ENCODE measurements around the gene TBC1D9B.

The TBC1D9B gene

GRCh38 chr5:179887095-179887494 lies 20.6 kb downstream of the TBC1D9B start:
- Histone ChIP-seq H3K4me1 (no peaks in the 10 kb centered on the region), H3K27me3 (no peaks in the 10 kb centered on the region), H3K36me3 (peaks cover 31% of the 10 kb centered on the region), H3K9me3 (peaks cover 11% of the 10 kb centered on the region), H3K4me3 (ENCODE audit: low read depth, low read length) (no peak overlapping the region)
- no peak for DNase-seq
- no peak for TF ChIP-seq CTCF (IDR thresholded peaks at IDR 0.05; ENCODE audit: low read depth, low read length)

DNA sequence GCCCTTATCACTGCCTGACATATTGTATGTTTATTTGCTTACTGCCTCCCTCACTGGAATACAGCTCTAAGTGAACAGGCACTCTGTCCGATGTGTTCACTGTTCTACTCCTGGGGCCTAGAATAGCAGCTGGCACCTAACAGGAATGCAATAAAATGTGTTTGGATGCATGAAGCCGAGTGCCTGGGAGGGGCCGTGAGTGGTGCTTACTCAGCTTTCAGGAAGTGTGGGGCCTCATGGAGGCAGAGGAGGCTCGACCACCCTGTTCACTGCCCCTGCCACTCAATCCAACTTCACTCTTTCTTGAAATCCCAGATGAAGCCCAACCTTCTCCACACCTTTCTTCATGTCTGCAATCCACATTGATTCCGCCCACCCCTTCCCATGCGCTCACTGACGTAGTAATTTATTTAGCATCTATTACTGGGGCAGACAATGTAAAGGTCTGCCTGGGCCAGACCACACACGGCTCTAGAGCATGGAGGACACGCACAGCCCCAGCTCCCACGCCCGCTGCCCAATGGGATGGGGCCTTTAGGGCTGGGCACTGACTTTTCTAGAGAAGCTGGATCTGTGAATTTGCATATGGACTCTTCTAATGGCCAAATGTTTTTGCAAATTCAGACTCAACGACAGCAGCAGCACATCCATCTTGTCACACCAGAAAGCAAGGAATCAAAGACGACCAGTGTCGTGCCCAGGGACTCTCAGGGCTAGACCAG lies 21.3 kb downstream of the TBC1D9B start:
- no peaks in the 10 kb centered on the region for H3K4me1 ChIP-seq
- no peak for DNase-seq
- peaks cover 12% of the 10 kb centered on the region for H3K9me3 ChIP-seq
- H3K36me3 ChIP-seq: peaks cover 28% of the 10 kb centered on the region
- H3K27me3 ChIP-seq: no peaks in the 10 kb centered on the region
- H3K4me3 ChIP-seq (ENCODE audit: low read depth, low read length): no peak overlapping the region
- no peak for TF ChIP-seq CTCF (IDR thresholded peaks at IDR 0.05; ENCODE audit: low read depth, low read length)

DNA sequence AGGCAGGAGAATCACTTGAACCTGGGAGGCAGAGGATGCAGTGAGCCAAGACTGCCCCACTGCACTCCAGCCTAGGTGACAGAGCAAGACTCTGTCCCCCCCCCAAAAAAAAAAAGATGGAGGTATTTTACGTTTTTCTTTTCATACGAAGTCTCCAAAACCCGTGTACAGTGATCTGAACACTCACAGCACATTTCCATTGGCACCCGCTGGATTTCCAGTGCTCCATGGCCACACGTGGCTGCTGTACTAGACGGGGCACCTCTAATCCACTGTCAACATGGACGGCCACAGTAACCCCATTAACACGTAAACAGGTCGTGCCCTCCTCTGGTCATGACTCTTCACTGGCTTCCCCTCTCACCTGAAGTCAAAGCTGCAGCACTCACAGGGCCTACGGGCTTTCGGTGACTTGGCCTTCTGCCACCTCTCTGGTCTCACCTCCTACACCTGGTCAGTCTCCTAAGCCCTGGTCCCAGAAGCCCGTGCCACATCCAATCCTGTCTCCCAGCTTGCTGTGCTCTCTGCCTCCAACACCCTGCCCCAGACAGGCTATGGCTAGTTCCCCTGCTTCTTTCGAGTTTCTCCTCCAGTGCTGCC lies 22.1 kb downstream of the TBC1D9B start:
- DNase-seq: no peak
- Histone ChIP-seq H3K9me3 (peaks cover 12% of the 10 kb centered on the region), H3K4me1 (no peaks in the 10 kb centered on the region), H3K36me3 (peaks cover 24% of the 10 kb centered on the region), H3K4me3 (ENCODE audit: low read depth, low read length) (no peak overlapping the region), H3K27me3 (no peaks in the 10 kb centered on the region)
- no peak for TF ChIP-seq CTCF (IDR thresholded peaks at IDR 0.05; ENCODE audit: low read depth, low read length)

DNA sequence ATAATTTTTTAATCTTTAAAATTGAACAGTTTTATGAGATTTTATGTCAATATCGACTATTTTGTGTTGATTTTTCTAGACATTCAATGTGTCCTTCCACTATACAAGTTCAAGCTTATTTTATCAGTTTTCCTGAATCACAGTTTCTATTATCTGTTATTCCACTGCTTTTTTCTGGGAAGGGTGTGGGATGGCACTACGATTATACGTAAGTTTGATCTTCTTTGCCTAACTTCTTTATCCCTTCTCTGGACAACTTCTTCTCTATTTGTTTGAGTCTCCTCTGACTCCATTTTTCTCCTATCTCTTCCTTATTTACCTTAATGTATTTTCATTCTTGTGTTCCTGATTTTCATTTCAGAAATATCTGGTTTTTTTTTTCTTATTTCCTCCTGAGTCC lies 24.5 kb downstream of the TBC1D9B start:
- no peak for DNase-seq
- H3K4me1 ChIP-seq: no peaks in the 10 kb centered on the region
- no peak overlapping the region for H3K4me3 ChIP-seq (ENCODE audit: low read depth, low read length)
- H3K27me3 ChIP-seq: no peaks in the 10 kb centered on the region
- peaks cover 25% of the 10 kb centered on the region for H3K36me3 ChIP-seq
- TF ChIP-seq CTCF (IDR thresholded peaks at IDR 0.05; ENCODE audit: low read depth, low read length): no peak
- H3K9me3 ChIP-seq: peaks cover 12% of the 10 kb centered on the region

GRCh38 chr5:179882338-179882737 lies 25.4 kb downstream of the TBC1D9B start:
- Histone ChIP-seq H3K27me3 (no peaks in the 10 kb centered on the region), H3K4me3 (ENCODE audit: low read depth, low read length) (no peak overlapping the region), H3K4me1 (no peaks in the 10 kb centered on the region), H3K36me3 (peaks cover 31% of the 10 kb centered on the region), H3K9me3 (peaks cover 12% of the 10 kb centered on the region)
- TF ChIP-seq CTCF (IDR thresholded peaks at IDR 0.05; ENCODE audit: low read depth, low read length): no peak
- DNase-seq: no peak
